Heart left ventricle (tissue), 16 donors: ENCODE data around the gene NOC3L. TPM values are rescaled to one million over a fixed set of nuclear protein-coding genes. Genes with fewer than 3 reads are reported as not detected.

Experiments used
- ATAC-seq, 4 donors: fragments of 200-7000 bp; cut with Tn5 transposase; one replicate each; pipeline ENCODE4 v1.9.1; 2020 to 2022; ENCODE audit warnings: moderate library complexity in 4 of 4, mild to moderate bottlenecking in 3 of 4, moderate number of reproducible peaks in 1 of 4
- DNase-seq, 5 donors: peaks; one replicate each; pipeline ENCODE4 v3.0.0-alpha.2; 2020
- H3K27ac ChIP-seq, 12 donors: fragments of 200-600 bp; sonication (generic) in 4 of 12; one replicate each; pipeline versions ENCODE4 v1.5.0 to v1.8.0; 2016 to 2022; ENCODE audit warnings: mild to moderate bottlenecking in 2 of 12
- H3K27me3 ChIP-seq, 9 donors: fragments of 200-600 bp; sonication (generic) in 2 of 9; one replicate each; pipeline versions ENCODE4 v1.5.1 to v1.8.0; 2016 to 2022; ENCODE audit warnings: mild to moderate bottlenecking in 3 of 9
- H3K36me3 ChIP-seq, 9 donors: fragments of 200-600 bp; sonication (generic) in 2 of 9; one replicate each; pipeline versions ENCODE4 v1.5.0 to v1.8.0; 2018 to 2022; ENCODE audit warnings: mild to moderate bottlenecking in 2 of 9
- H3K4me1 ChIP-seq, 12 donors: fragments of 200-600 bp; sonication (generic) in 4 of 12; one replicate each; pipeline versions ENCODE4 v1.5.0 to v1.8.0; 2016 to 2022; ENCODE audit warnings: mild to moderate bottlenecking in 3 of 12
- H3K4me3 ChIP-seq, 12 donors: fragments of 200-600 bp; sonication (generic) in 4 of 12; one replicate each; pipeline versions ENCODE4 v1.5.0 to v1.8.0; 2017 to 2022; ENCODE audit warnings: mild to moderate bottlenecking in 9 of 12, moderate library complexity in 4 of 12
- H3K9me3 ChIP-seq, 12 donors: fragments of 200-600 bp; sonication (generic) in 4 of 12; one replicate each; pipeline versions ENCODE4 v1.5.0 to v1.8.0; 2016 to 2022; ENCODE audit warnings: mild to moderate bottlenecking in 1 of 12
- CTCF ChIP-seq, 12 donors: fragments of 200-600 bp; sonication (generic) in 4 of 12; IDR thresholded peaks; one replicate each; pipeline versions ENCODE4 v1.5.0 to v1.8.0; 2018 to 2022; ENCODE audit warnings: antibody characterized with exemption in 12 of 12, mild to moderate bottlenecking in 5 of 12
- POLR2A ChIP-seq, 2 donors: fragments of 450-650 bp; IDR thresholded peaks; one replicate each; pipeline ENCODE4 v1.6.1; 2017; ENCODE audit warnings: antibody characterized with exemption in 2 of 2, mild to moderate bottlenecking in 2 of 2, moderate library complexity in 2 of 2
- WGBS, 4 donors: extraction: QIAGEN DNeasy Blood & Tissue Kit in 2 of 4; methylation state at CpG; one replicate each; pipeline versions ENCODE4 v1.1.5 to v1.1.7; 2013 to 2018; 5-methylcytosine and 5-hydroxymethylcytosine counted together
- intact Hi-C, 10 donors: fragments of 100-400 bp; cut with DNase I; formaldehyde crosslinking; loops; one replicate each; pipeline versions ENCODE4 v1.11.1 to v1.14.2; 2022
- polyA plus RNA-seq, 2 donors: library from polyadenylated mRNA; stranded (reverse); fragments of 200-250 nt; gene quantifications; one replicate each; pipeline ENCODE4 v1.2.3, GENCODE V29; 2013
- total RNA-seq, 9 donors: library from RNA; depleted of rRNA in 2 of 9; stranded (reverse); fragments of >200 nt in 2 of 9; fragmentation: NEBNext Ultra II Directional in 3 of 9; extraction: Animal tissue kit (Norgen Biotek cat#: 25700) in 3 of 9; gene quantifications; one replicate each; pipeline versions ENCODE4 v1.1.0 to v1.2.4, GENCODE V29; 2016 to 2023
- donor health status: ischemic (EF 13 %, LVEDD 7.1; RV severe dilation, severe dysfunction).
- donor health status: healthy with polysubstance abuse.
- donor health status: DM: no; HTN: yes; CAD: no.
- donor health status: DM: no; HTN: no; CAD: no.
- donor health status: ischemic (EF 25% LVEDD 6.9; RV normal size, moderate dysfunction).
- donor health status: ischemic (EF 25% LVEDD 5.7; RV mildly dilated, moderate dysfunction).
- donor health status: healthy.
- donor health status: DM: yes; HTN: yes; CAD: no.
- donor health status: ischemic (EF 35%, LVEDD 5.7; RV mildly dilated, moderate dysfunction).
- donor health status: nonischemic (EF 11% LVEDD 7.7; RV severe dilation, severe dysfunction).
- donor health status: DM: yes; HTN: yes; CAD: no.
- donor health status: PGD.
- donor health status: ischemic (EF 29% LVEDD 5.4; RV normal size, mild dysfunction).
- donor health status: nonischemic (EF 23%, LVEDD 6.1; RV moderate dilation, normal function).

The NOC3L gene
- total and polyA plus RNA-seq, 11 donors, result 2.2 to 12.0 (median 8.2) TPM

- no peaks in the 10 kb centered on the region for H3K4me1 ChIP-seq
- intact Hi-C loops, result loop anchor here in 2 of 10 donors (10.0 kb wide), 1 partner anchor 254 kb away; no protein-coding TSS in a partner anchor
- H3K27ac ChIP-seq, result no peak overlapping the region
- TF ChIP-seq CTCF (IDR thresholded peaks at IDR 0.05) (no peak), POLR2A (IDR thresholded peaks at IDR 0.05) (no peak)
- no peaks in the 10 kb centered on the region for H3K27me3 ChIP-seq
- peaks cover 0 to 98% (median 62%) of the 10 kb centered on the region in 9 donors for H3K36me3 ChIP-seq
- no peak overlapping the region for H3K4me3 ChIP-seq
- no peak for ATAC-seq
- no peak for DNase-seq
- WGBS, 4 donors, result 95 to 97% (median 96%) methylated on average over 3 of the region's 3 CpGs
- no peaks in the 10 kb centered on the region for H3K9me3 ChIP-seq
Observed at GRCh38 chr10:94328613-94329012, 34.1 kb downstream of the NOC3L start.

- Histone ChIP-seq H3K9me3 (no peaks in the 10 kb centered on the region), H3K4me3 (no peak overlapping the region), H3K4me1 (no peaks in the 10 kb centered on the region), H3K36me3 (peaks cover 0 to 98% (median 61%) of the 10 kb centered on the region in 9 donors), H3K27ac (no peak overlapping the region), H3K27me3 (no peaks in the 10 kb centered on the region)
- ATAC-seq (no peak), DNase-seq (no peak)
- no peak for TF ChIP-seq CTCF (IDR thresholded peaks at IDR 0.05)
- TF ChIP-seq POLR2A (IDR thresholded peaks at IDR 0.05), result no peak
- 92 to 100% (median 98%) methylated on average over 1 of the region's 1 CpG for WGBS, 4 donors
- intact Hi-C loops, result loop anchor here in 2 of 10 donors (10.0 kb wide), 1 partner anchor 253 kb away; no protein-coding TSS in a partner anchor
Observed at GRCh38 chr10:94327649-94328048, 35.1 kb downstream of the NOC3L start.

GRCh38 chr10:94324609-94325233 is 38.0 kb downstream of the NOC3L start:
- no peaks in the 10 kb centered on the region for H3K9me3 ChIP-seq
- peaks cover 0 to 91% (median 40%) of the 10 kb centered on the region in 9 donors for H3K36me3 ChIP-seq
- H3K27me3 ChIP-seq, result no peaks in the 10 kb centered on the region
- ATAC-seq (no peak), DNase-seq (no peak)
- peaks cover 0 to 2% (median 0%) of the 10 kb centered on the region in 12 donors for H3K4me1 ChIP-seq
- H3K4me3 ChIP-seq, result no peak overlapping the region
- no peak overlapping the region for H3K27ac ChIP-seq
- TF ChIP-seq CTCF (IDR thresholded peaks at IDR 0.05) (no peak), POLR2A (IDR thresholded peaks at IDR 0.05) (no peak)
- 93 to 97% (median 96%) methylated on average over 7 of the region's 7 CpGs for WGBS, 4 donors
- intact Hi-C loops, result loop anchor here in 8 of 10 donors (5.0 to 10.0 kb wide), 5 partner anchors 47 to 407 kb away; partner anchors contain the start of gene PLCE1 (in 1 of the 8)

- peaks cover 0 to 55% (median 27%) of the 10 kb centered on the region in 9 donors for H3K36me3 ChIP-seq
Observed at GRCh38 chr10:94320285-94320914, 42.3 kb downstream of the NOC3L start.

More at GRCh38 chr10:94320285-94320914, 42.3 kb downstream of the NOC3L start:
- peaks cover 0 to 13% (median 0%) of the 10 kb centered on the region in 12 donors for H3K4me1 ChIP-seq
- peak in 3 of 4 donors; percentile 43 to 63 (median 51) for ATAC-seq
- intact Hi-C loops, result loop anchor here (1.0 to 10.0 kb wide), 11 partner anchors 40 to 404 kb away; partner anchors contain the start of gene PLCE1 (in 1 of the 10)
- peak; percentile 57 to 73 (median 69) for DNase-seq
- no peaks in the 10 kb centered on the region for H3K9me3 ChIP-seq
- TF ChIP-seq POLR2A (IDR thresholded peaks at IDR 0.05) (no peak), CTCF (IDR thresholded peaks at IDR 0.05) (peak; percentile 81 to 94 (median 88))
- H3K4me3 ChIP-seq, result no peak overlapping the region
- H3K27ac ChIP-seq, result no peak overlapping the region
- 11 to 27% (median 14%) methylated on average over 2 of the region's 2 CpGs for WGBS, 4 donors
- no peaks in the 10 kb centered on the region for H3K27me3 ChIP-seq
